H1 (cell line): ENCODE measurements around the gene CCDC60. TPM values are rescaled to one million over a fixed set of nuclear protein-coding genes. Genes with fewer than 3 reads are reported as not detected.

Source experiments
- CTCF ChIA-PET: fragments of 300-600 bp; sonication (Branson Sonifier 250); formaldehyde crosslinking; loops from one replicate; lab custom pipeline; 2021; ENCODE audit not compliant: partially characterized antibody; lab: Charles Lee
- POLR2A ChIA-PET: fragments of 300-600 bp; sonication (Branson Sonifier 250); formaldehyde crosslinking; loops from one replicate; lab custom pipeline; 2021; ENCODE audit warnings: inconsistent platforms; ENCODE audit not compliant: partially characterized antibody; lab: Charles Lee
- DNase-seq, 2 experiments: peaks; one replicate each; pipeline versions ENCODE4 v3.0.0 to v3.0.0-alpha.2; 2010 to 2022; ENCODE audit warnings: low spot score in 2 of 2, low read depth in 1 of 2, mixed read lengths in 1 of 2
- FAIRE-seq: peaks from 2 replicates; lab custom pipeline; 2011; peaks lifted over from hg19 to GRCh38; lab: Jason Lieb, UNC
- H2AFZ ChIP-seq: 2 replicates; pipeline ENCODE4 v1.8.1; 2012; ENCODE audit warnings: low read length, inconsistent platforms
- H2AK5ac ChIP-seq: 2 replicates; pipeline ENCODE4 v1.6.1; 2013; ENCODE audit warnings: low read depth, low read length
- H2BK120ac ChIP-seq: replicated peaks from 2 replicates; pipeline ENCODE3; 2013; ENCODE audit warnings: low read depth, low read length, inconsistent platforms
- H2BK12ac ChIP-seq: 2 replicates; pipeline ENCODE4 v1.6.1; 2013; ENCODE audit warnings: low read depth, low read length
- H2BK15ac ChIP-seq: 2 replicates; pipeline ENCODE4 v1.6.1; 2013; ENCODE audit warnings: low read length
- H2BK20ac ChIP-seq: 2 replicates; pipeline ENCODE4 v1.6.1; 2013; ENCODE audit warnings: low read length
- H2BK5ac ChIP-seq: 2 replicates; pipeline ENCODE4 v1.6.1; 2013; ENCODE audit warnings: low read depth, low read length
- H3K14ac ChIP-seq: 2 replicates; pipeline ENCODE4 v1.6.1; 2013; ENCODE audit warnings: inconsistent platforms; ENCODE audit not compliant: insufficient read length
- H3K18ac ChIP-seq: 2 replicates; pipeline ENCODE4 v1.6.1; 2013; ENCODE audit warnings: low read length; ENCODE audit errors: extremely low read depth
- H3K23ac ChIP-seq: 2 replicates; pipeline ENCODE4 v1.6.1; 2013; ENCODE audit warnings: inconsistent platforms; ENCODE audit not compliant: insufficient read length
- H3K23me2 ChIP-seq: 2 replicates; pipeline ENCODE4 v1.6.1; 2013; ENCODE audit warnings: low read depth, low read length
- H3K27ac ChIP-seq: 2 replicates; pipeline ENCODE4 v1.6.1; 2011; ENCODE audit warnings: low read depth, low read length, inconsistent platforms
- H3K27me3 ChIP-seq, 4 experiments: replicated peaks in 1 of 4; 1 replicate in 1 of 4; 2 replicates in 3 of 4; pipeline versions ENCODE4 v1.6.1 to v1.8.1; 2011 to 2013; ENCODE audit warnings: low read length in 3 of 4, mild to moderate bottlenecking in 3 of 4, inconsistent platforms in 2 of 4, mixed read lengths in 2 of 4, moderate library complexity in 1 of 4; ENCODE audit not compliant: control insufficient read depth in 3 of 4, insufficient read depth in 3 of 4; ENCODE audit errors: extremely low read depth in 1 of 4
- H3K36me3 ChIP-seq, 4 experiments: 2 replicates each; pipeline versions ENCODE4 v1.6.1 to v1.8.1; 2011 to 2013; ENCODE audit warnings: mild to moderate bottlenecking in 4 of 4, low read length in 3 of 4, moderate library complexity in 2 of 4, control low read depth in 1 of 4, inconsistent platforms in 1 of 4; ENCODE audit not compliant: insufficient read depth in 4 of 4, control insufficient read depth in 2 of 4
- H3K4ac ChIP-seq: replicated peaks from 2 replicates; pipeline ENCODE3; 2013; ENCODE audit warnings: low read length, low read depth, mixed read lengths, inconsistent platforms; ENCODE audit not compliant: insufficient read length
- H3K4me1 ChIP-seq, 4 experiments: replicated peaks in 1 of 4; 1 replicate in 1 of 4; 2 replicates in 3 of 4; pipeline versions ENCODE4 v1.6.1 to v1.8.1; 2011 to 2013; ENCODE audit warnings: low read length in 3 of 4, inconsistent platforms in 2 of 4, mixed read lengths in 1 of 4; ENCODE audit not compliant: insufficient read depth in 4 of 4, control insufficient read depth in 3 of 4
- H3K4me2 ChIP-seq, 2 experiments: 2 replicates each; pipeline versions ENCODE4 v1.6.1 to v1.8.1; 2011 to 2013; ENCODE audit warnings: low read depth in 2 of 2, low read length in 2 of 2, control low read depth in 1 of 2, inconsistent platforms in 1 of 2, mild to moderate bottlenecking in 1 of 2; ENCODE audit not compliant: insufficient read depth in 1 of 2
- H3K4me3 ChIP-seq, 4 experiments: fragments of 200-600, 300-600 bp in 1 of 4; sonication (generic), shearing (Covaris generic), sonication (Bioruptor Twin) in 1 of 4; 2 replicates each; pipeline versions ENCODE4 v1.5.1 to v1.8.1; 2011 to 2016; ENCODE audit warnings: low read length in 4 of 4, low read depth in 3 of 4, control low read depth in 2 of 4, inconsistent platforms in 2 of 4, mild to moderate bottlenecking in 2 of 4, mixed read lengths in 1 of 4, moderate library complexity in 1 of 4; ENCODE audit not compliant: insufficient read depth in 2 of 4; ENCODE audit errors: extremely low read depth in 1 of 4
- H3K56ac ChIP-seq: replicated peaks from 2 replicates; pipeline ENCODE3; 2013; ENCODE audit warnings: low read depth, mild to moderate bottlenecking, mixed read lengths, low read length, inconsistent platforms; ENCODE audit not compliant: insufficient read length
- H3K79me1 ChIP-seq: 2 replicates; pipeline ENCODE4 v1.6.1; 2013; ENCODE audit warnings: low read depth, low read length, control low read depth
- H3K79me2 ChIP-seq, 2 experiments: 2 replicates each; pipeline versions ENCODE4 v1.6.1 to v1.8.1; 2012 to 2013; ENCODE audit warnings: low read length in 2 of 2, mild to moderate bottlenecking in 2 of 2, inconsistent platforms in 1 of 2; ENCODE audit not compliant: insufficient read depth in 2 of 2, control insufficient read depth in 1 of 2
- H3K9ac ChIP-seq, 4 experiments: replicated peaks in 1 of 4; 1 replicate in 1 of 4; 2 replicates in 3 of 4; pipeline versions ENCODE4 v1.6.1 to v1.8.1; 2011 to 2013; ENCODE audit warnings: low read depth in 3 of 4, low read length in 3 of 4, control low read depth in 2 of 4, mild to moderate bottlenecking in 2 of 4, moderate library complexity in 2 of 4, inconsistent platforms in 1 of 4; ENCODE audit errors: extremely low read depth in 1 of 4
- H3K9me3 ChIP-seq, 2 experiments: 2 replicates each; pipeline versions ENCODE4 v1.6.1 to v1.8.1; 2012 to 2013; ENCODE audit warnings: mild to moderate bottlenecking in 2 of 2, moderate library complexity in 2 of 2, control low read depth in 1 of 2, inconsistent platforms in 1 of 2, low read depth in 1 of 2, low read length in 1 of 2, mixed read lengths in 1 of 2; ENCODE audit not compliant: insufficient read depth in 2 of 2
- H4K20me1 ChIP-seq, 2 experiments: replicated peaks in 1 of 2; 2 replicates each; pipeline versions ENCODE3 to v1.8.1; 2011 to 2013; ENCODE audit warnings: inconsistent platforms in 2 of 2, low read length in 2 of 2, mild to moderate bottlenecking in 1 of 2; ENCODE audit not compliant: insufficient read depth in 2 of 2, control insufficient read depth in 1 of 2
- H4K5ac ChIP-seq: 2 replicates; pipeline ENCODE4 v1.6.1; 2013; ENCODE audit warnings: low read length, low read depth, mixed read lengths, inconsistent platforms; ENCODE audit not compliant: insufficient read length
- H4K8ac ChIP-seq: 2 replicates; pipeline ENCODE4 v1.8.0; 2013; ENCODE audit warnings: mild to moderate bottlenecking, moderate library complexity, low read length, inconsistent platforms; ENCODE audit not compliant: insufficient read depth; ENCODE audit errors: extremely low read depth
- H4K91ac ChIP-seq: replicated peaks from 2 replicates; pipeline ENCODE3; 2013; ENCODE audit warnings: low read length, mixed read lengths, inconsistent platforms; ENCODE audit not compliant: insufficient read length
- CHD2 ChIP-seq: IDR thresholded peaks from 2 replicates; pipeline ENCODE4 v1.6.1; 2012; ENCODE audit warnings: low read length, improper control_type of control experiment
- GTF2F1 ChIP-seq: IDR thresholded peaks from 2 replicates; pipeline ENCODE4 v1.6.1; 2012; ENCODE audit warnings: low read depth, low read length, improper control_type of control experiment, borderline replicate concordance
- NRF1 ChIP-seq: IDR thresholded peaks from 2 replicates; pipeline ENCODE4 v1.6.1; 2011; ENCODE audit warnings: mild to moderate bottlenecking, low read depth, low read length, improper control_type of control experiment
- POLR2AphosphoS5 ChIP-seq: IDR thresholded peaks from 2 replicates; pipeline ENCODE4 v1.6.1; 2011; ENCODE audit warnings: low read depth, low read length
- POU5F1 ChIP-seq: IDR thresholded peaks from 2 replicates; pipeline ENCODE4 v1.6.1; 2011; ENCODE audit warnings: low read depth, mild to moderate bottlenecking, low read length, moderate library complexity
- RFX5 ChIP-seq: IDR thresholded peaks from 2 replicates; pipeline ENCODE4 v1.6.1; 2011; ENCODE audit warnings: low read depth, low read length, improper control_type of control experiment, borderline replicate concordance
- RNF2 ChIP-seq: fragments of 200-900, 300-1000 bp; sonication (generic); IDR thresholded peaks from 2 replicates; pipeline ENCODE4 v1.7.1; 2016; ENCODE audit warnings: borderline replicate concordance, low read depth, mild to moderate bottlenecking, antibody characterized with exemption, low read length; ENCODE audit not compliant: poor library complexity, severe bottlenecking; ENCODE audit errors: missing control alignments
- SIX5 ChIP-seq: IDR thresholded peaks from 2 replicates; pipeline ENCODE4 v1.6.1; 2011; ENCODE audit warnings: mild to moderate bottlenecking, low read depth, low read length
- SUZ12 ChIP-seq: fragments of 200-600 bp; sonication (generic); IDR thresholded peaks from 2 replicates; pipeline ENCODE4 v1.6.1; 2012; ENCODE audit warnings: mild to moderate bottlenecking, inconsistent platforms, low read length, moderate library complexity, mixed read lengths
- WGBS, 2 experiments: shearing (Covaris generic) in 1 of 2; methylation state at CpG; one replicate each; pipeline versions ENCODE4 v1.1.6 to v1.1.7; 2013 to 2015; ENCODE audit warnings: low lambda C conversion rate in 2 of 2, mixed read lengths in 2 of 2, inconsistent platforms in 1 of 2, low coverage in 1 of 2, missing lambda C conversion rate in 1 of 2; ENCODE audit not compliant: insufficient replicate concordance in 2 of 2, insufficient coverage in 1 of 2, insufficient read length in 1 of 2; ENCODE audit errors: extremely low coverage in 1 of 2, missing lambda C conversion rate in 1 of 2; 5-methylcytosine and 5-hydroxymethylcytosine counted together
- polyA plus RNA-seq, 7 experiments: library from polyadenylated mRNA; depleted of rRNA in 3 of 7; stranded (reverse) in 5 of 7; unstranded in 2 of 7; fragments of >200 nt in 5 of 7; fragments of 200-250 nt in 2 of 7; gene quantifications; 1 replicate in 5 of 7; 2 replicates in 1 of 7; 4 replicates in 1 of 7; pipeline versions ENCODE4 v1.2.1 to v1.2.3, GENCODE V29; 2011 to 2013; ENCODE audit warnings: missing spikeins in 2 of 7, mixed read lengths in 2 of 7
- total RNA-seq: library from RNA; stranded (reverse); fragmentation: NEBNext Ultra II Directional; extraction: Animal tissue kit (Norgen Biotek cat#: 25700); gene quantifications from 2 replicates; pipeline ENCODE4 v1.2.1, GENCODE V29; 2021
- TF ChIP-seq, protein P1 (sequence below): IDR thresholded peaks from 2 replicates; pipeline ENCODE4 v1.6.1; 2012; ENCODE audit warnings: inconsistent platforms
- TF ChIP-seq, protein P2 (sequence below): IDR thresholded peaks from 2 replicates; pipeline ENCODE4 v1.6.1; 2011; ENCODE audit warnings: low read depth, mild to moderate bottlenecking, low read length; ENCODE audit not compliant: insufficient read depth

Gene CCDC60
- total and polyA plus RNA-seq, 2 of the 8 experiments (the other 6 are each of a cell fraction or from before 2014, with no cell fraction given): 0.05 TPM; not detected in 1

DNA sequence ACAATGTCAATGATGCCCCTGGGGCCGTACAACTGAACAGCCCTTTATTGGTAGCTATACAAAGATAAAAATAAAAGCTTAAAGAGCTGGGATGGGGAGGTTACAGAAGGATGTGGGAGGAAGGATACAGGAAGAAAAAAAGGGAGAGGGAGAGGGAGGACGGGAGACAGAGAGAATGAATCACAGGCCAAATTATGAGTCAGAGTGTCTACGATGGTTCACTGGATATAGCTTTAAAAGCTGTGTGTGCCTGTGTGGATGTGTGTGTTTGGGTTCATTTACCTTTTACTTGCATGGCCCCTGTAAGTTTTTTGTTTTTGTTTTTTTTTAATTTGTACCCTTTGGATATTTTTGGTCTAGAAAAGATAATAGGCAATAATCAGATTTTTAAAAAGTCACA is 111.9 kb downstream of the CCDC60 start:
- Histone ChIP-seq H3K23ac (no peak overlapping the region), H4K20me1 (no peaks in the 10 kb centered on the region), H3K4ac (no peak overlapping the region), H3K56ac (no peak overlapping the region), H3K4me1 (peaks cover 0 to 2% (median 0%) of the 10 kb centered on the region in 4 experiments; a peak in 1 of 7 replicates), H2BK12ac (no peak overlapping the region), H2AFZ (no peak overlapping the region; the same call in 1 of the 2 replicates), H3K79me2 (no peaks in the 10 kb centered on the region), H3K9ac (no peak overlapping the region), H3K18ac (no peak overlapping the region), H3K23me2 (no peaks in the 10 kb centered on the region), H2BK20ac (no peak overlapping the region), H2BK5ac (no peak overlapping the region), H3K36me3 (no peaks in the 10 kb centered on the region), H3K14ac (no peak overlapping the region), H3K79me1 (no peaks in the 10 kb centered on the region), H4K5ac (no peak overlapping the region), H3K9me3 (no peaks in the 10 kb centered on the region), H3K27me3 (no peaks in the 10 kb centered on the region), H2AK5ac (no peak overlapping the region), H4K8ac (no peak overlapping the region), H3K4me2 (no peak overlapping the region), H3K4me3 (no peak overlapping the region), H2BK15ac (no peak overlapping the region), H3K27ac (no peak overlapping the region), H2BK120ac (no peak overlapping the region), H4K91ac (no peak overlapping the region)
- WGBS, 2 experiments: 92% methylated on average over 3 of the region's 3 CpGs; no CpG with 5 or more reads in 1 of the 2 experiments
- FAIRE-seq (no peak), DNase-seq (no peak)
- ChIA-PET CTCF (interaction anchor here (0.6 to 7.2 kb wide), 17 partner anchors 9 to 1937 kb away, joined by 3 to 141 read pairs (median 3); partner anchors contain the start of gene HSPB8), POLR2A (interaction anchor here (1.8 kb wide), 1 partner anchor 17 kb away, joined by 5 read pairs; no protein-coding TSS in a partner anchor)
- TF ChIP-seq POLR2AphosphoS5: no peak
- TF ChIP-seq SIX5: no peak
- no peak for TF ChIP-seq RNF2
- TF ChIP-seq NRF1: no peak
- no peak for TF ChIP-seq POU5F1
- TF ChIP-seq GTF2F1: no peak
- no peak for TF ChIP-seq CHD2
- no peak for TF ChIP-seq RFX5
- no peak for TF ChIP-seq SUZ12
- TF ChIP-seq, protein P1, sequence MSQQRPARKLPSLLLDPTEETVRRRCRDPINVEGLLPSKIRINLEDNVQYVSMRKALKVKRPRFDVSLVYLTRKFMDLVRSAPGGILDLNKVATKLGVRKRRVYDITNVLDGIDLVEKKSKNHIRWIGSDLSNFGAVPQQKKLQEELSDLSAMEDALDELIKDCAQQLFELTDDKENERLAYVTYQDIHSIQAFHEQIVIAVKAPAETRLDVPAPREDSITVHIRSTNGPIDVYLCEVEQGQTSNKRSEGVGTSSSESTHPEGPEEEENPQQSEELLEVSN: no peak
- TF ChIP-seq, protein P2, sequence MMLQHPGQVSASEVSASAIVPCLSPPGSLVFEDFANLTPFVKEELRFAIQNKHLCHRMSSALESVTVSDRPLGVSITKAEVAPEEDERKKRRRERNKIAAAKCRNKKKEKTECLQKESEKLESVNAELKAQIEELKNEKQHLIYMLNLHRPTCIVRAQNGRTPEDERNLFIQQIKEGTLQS: no peak
